Stimulated activated naive CD8-positive, alpha-beta T cell treated with anti-CD3 and anti-CD28 coated beads, Interleukin-15, amount 100 ng/mL, for 72 hours (primary cell): ENCODE results near the gene DCDC2C.

Experiments
- ATAC-seq: fragments of 150-1000 bp; cut with Tn5 transposase; 2 replicates; pipeline ENCODE4 v1.10.0; 2021; ENCODE audit warnings: mild to moderate bottlenecking, moderate library complexity
- DNase-seq, 2 donors: peaks; one replicate each; pipeline ENCODE4 v3.0.0; 2021 to 2022
- H3K27ac Mint-ChIP-seq, 2 donors: one replicate each; pipeline ENCODE4 v1.8.0; 2022; ENCODE audit warnings: mild to moderate bottlenecking in 2 of 2, mixed read lengths in 2 of 2, moderate library complexity in 2 of 2
- H3K27me3 Mint-ChIP-seq: one replicate; pipeline ENCODE4 v1.8.0; 2022; ENCODE audit warnings: mixed read lengths
- H3K4me1 Mint-ChIP-seq: one replicate; pipeline ENCODE4 v1.8.0; 2022; ENCODE audit warnings: mild to moderate bottlenecking, mixed read lengths
- H3K4me3 Mint-ChIP-seq, 2 donors: one replicate each; pipeline ENCODE4 v1.8.0; 2022; ENCODE audit warnings: mild to moderate bottlenecking in 2 of 2, mixed read lengths in 2 of 2, moderate library complexity in 1 of 2
- H3K9me3 Mint-ChIP-seq, 2 donors: one replicate each; pipeline ENCODE4 v1.8.0; 2022; ENCODE audit warnings: mixed read lengths in 2 of 2

DCDC2C gene

GRCh38 chr2:3838348-3838747, 135.0 kb downstream of the DCDC2C start:
- ATAC-seq (no peak), DNase-seq (no peak)
- H3K4me1 Mint-ChIP-seq = no peaks in the 10 kb centered on the region
- H3K27me3 Mint-ChIP-seq = peaks cover 9% of the 10 kb centered on the region
- no peak overlapping the region for H3K4me3 Mint-ChIP-seq
- no peak overlapping the region for H3K27ac Mint-ChIP-seq
- H3K9me3 Mint-ChIP-seq = peaks cover 0 to 14% of the 10 kb centered on the region in 2 donors

- Mint-ChIP-seq H3K4me3 (no peak overlapping the region), H3K27ac (no peak overlapping the region), H3K4me1 (no peaks in the 10 kb centered on the region), H3K27me3 (peaks cover 9% of the 10 kb centered on the region), H3K9me3 (peaks cover 7 to 22% of the 10 kb centered on the region in 2 donors)
- no peak for DNase-seq
- no peak for ATAC-seq
These were observed 136.1 kb downstream of the DCDC2C start for GRCh38 chr2:3839476-3839875.

GRCh38 chr2:3840611-3841155, 137.3 kb downstream of the DCDC2C start:
- H3K27ac Mint-ChIP-seq = no peak overlapping the region

DNA sequence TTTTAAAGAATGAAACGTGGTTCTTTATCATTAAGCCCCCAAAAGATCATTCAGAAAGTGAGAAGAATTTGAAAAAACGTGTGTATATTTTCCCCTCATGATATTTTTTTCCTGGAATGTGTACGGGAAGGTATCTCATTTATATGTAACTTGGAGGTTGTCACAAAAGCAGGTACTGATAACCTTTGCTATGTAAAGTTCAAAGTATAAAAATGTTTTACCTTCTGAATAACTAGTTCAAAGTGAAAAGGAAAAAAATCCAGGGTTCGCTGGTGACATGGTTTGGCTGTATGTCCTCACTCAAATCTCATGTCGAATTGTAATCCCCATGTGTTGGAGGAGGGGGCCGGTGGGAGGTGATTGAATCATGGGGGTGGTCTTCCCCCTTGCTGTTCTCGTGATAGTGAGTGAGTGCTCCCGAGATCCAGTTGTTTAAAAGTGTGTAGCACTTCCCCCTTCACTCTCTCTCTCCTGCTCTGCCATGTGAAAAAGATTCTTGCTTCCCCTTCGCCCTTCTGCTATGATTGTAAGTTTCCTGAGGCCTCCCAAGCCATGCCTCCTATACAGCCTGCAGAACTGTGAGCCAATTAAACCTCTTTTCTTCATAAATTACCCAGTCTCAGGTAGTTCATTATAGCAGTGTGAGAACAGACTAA, 144.2 kb downstream of the DCDC2C start:
- Mint-ChIP-seq H3K27me3 (no peaks in the 10 kb centered on the region), H3K4me3 (no peak overlapping the region), H3K27ac (no peak overlapping the region), H3K4me1 (no peaks in the 10 kb centered on the region), H3K9me3 (peaks cover 17 to 20% of the 10 kb centered on the region in 2 donors)
- ATAC-seq (no peak), DNase-seq (no peak)

More at GRCh38 chr2:3840611-3841155, 137.3 kb downstream of the DCDC2C start:
- H3K27me3 Mint-ChIP-seq = peaks cover 9% of the 10 kb centered on the region
- ATAC-seq (no peak), DNase-seq (no peak)
- peaks cover 7 to 22% of the 10 kb centered on the region in 2 donors for H3K9me3 Mint-ChIP-seq
- H3K4me1 Mint-ChIP-seq = no peaks in the 10 kb centered on the region
- no peak overlapping the region for H3K4me3 Mint-ChIP-seq

DNA sequence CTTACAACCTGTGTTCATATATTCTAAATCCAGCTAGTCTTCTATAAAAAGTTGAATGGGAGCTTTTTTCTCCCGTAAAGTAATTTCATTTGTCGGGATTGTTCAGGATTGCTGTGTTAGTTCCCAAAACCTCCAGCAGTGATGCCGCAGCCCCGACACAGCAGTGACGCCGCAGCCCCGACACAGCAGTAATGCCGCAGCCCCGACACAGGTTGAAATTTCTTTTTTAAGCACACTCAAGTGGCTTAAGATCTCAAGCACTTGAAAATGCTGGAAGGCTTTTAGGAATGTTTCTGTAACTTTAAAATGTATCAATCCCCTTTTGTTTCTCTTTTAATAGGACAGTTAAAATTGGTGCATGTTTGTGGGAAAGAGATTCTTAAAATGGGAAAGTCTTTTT, 145.4 kb downstream of the DCDC2C start:
- Mint-ChIP-seq H3K4me3 (no peak overlapping the region), H3K27me3 (no peaks in the 10 kb centered on the region), H3K27ac (no peak overlapping the region), H3K9me3 (peaks cover 18 to 27% of the 10 kb centered on the region in 2 donors), H3K4me1 (no peaks in the 10 kb centered on the region)
- DNase-seq = no peak
- no peak for ATAC-seq

- DNase-seq = no peak
- no peak for ATAC-seq
These were observed 145.8 kb downstream of the DCDC2C start for GRCh38 chr2:3849213-3849612.

DNA sequence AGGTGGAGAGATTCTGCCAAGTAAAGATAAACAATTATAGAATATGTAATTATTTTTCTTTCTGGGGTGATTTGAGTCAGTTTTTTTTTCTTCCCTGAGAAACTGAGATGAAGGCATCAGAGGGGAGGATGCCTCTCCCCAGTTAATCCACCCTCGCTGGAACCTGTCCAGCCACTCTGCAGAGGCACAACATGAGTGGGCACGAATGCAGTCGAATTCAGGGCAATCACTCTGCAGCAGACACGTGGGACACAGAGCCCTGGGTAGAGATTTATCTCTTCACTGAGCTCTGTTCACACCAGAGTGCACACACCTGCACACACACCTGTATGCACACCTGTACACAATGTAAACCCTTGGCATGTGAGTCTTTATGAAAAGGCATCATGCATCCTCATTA, 154.2 kb downstream of the DCDC2C start:
- H3K4me3 Mint-ChIP-seq = no peak overlapping the region
- H3K27me3 Mint-ChIP-seq = no peaks in the 10 kb centered on the region
- DNase-seq = no peak
- no peaks in the 10 kb centered on the region for H3K4me1 Mint-ChIP-seq
- H3K27ac Mint-ChIP-seq = no peak overlapping the region
- peaks cover 4 to 27% of the 10 kb centered on the region in 2 donors for H3K9me3 Mint-ChIP-seq
- ATAC-seq = no peak

More at GRCh38 chr2:3849213-3849612, 145.8 kb downstream of the DCDC2C start:
- Mint-ChIP-seq H3K9me3 (peaks cover 14 to 25% of the 10 kb centered on the region in 2 donors), H3K27me3 (no peaks in the 10 kb centered on the region), H3K4me1 (no peaks in the 10 kb centered on the region), H3K4me3 (no peak overlapping the region), H3K27ac (no peak overlapping the region)

DNA sequence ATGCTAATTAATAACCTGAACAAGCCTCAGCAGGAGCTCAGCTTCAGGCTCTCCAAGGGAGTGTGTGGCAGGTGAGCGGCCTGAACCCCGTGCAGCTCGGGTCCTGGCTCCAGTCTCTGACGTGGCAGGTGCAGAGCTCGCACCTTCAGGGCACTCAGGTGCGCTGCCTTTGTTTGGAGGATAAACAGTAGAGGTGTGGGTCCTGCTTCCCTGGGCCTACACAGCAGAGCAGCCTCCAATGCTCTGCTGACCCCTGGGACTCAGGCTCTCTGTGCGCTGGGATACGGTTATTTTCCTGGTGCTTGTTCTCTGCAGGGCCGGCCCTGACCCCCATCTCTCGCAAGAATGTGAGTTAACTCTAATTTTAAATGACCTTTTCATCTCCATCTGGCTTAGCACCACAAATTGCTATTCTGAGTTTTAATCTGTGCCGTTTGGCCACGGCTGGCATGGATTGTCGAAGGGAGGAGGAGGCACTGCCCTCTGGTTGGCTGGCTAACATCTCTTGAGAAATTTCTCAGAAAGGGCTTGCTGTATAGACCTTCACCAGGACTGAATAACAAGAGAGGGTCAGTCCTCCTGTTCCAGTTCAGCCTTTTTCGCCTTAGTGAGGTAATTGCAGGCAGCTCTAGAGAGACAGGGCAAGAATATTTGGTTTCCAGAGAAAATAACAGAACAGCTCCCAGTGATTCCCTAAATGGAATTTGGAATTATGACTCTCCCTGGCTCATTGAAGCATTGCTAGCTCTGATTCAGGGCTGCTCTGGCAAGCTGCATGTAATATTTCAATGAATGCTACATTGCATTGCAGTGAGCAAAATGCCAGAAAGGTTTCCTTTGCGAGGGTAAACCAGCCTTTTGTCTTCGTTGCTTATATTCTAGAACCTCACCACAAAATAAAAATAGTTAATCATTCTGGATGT, 161.8 kb downstream of the DCDC2C start:
- Mint-ChIP-seq H3K4me1 (no peaks in the 10 kb centered on the region), H3K9me3 (no peaks in the 10 kb centered on the region), H3K27ac (no peak overlapping the region), H3K27me3 (no peaks in the 10 kb centered on the region), H3K4me3 (no peak overlapping the region)
- ATAC-seq = no peak
- no peak for DNase-seq

DNA sequence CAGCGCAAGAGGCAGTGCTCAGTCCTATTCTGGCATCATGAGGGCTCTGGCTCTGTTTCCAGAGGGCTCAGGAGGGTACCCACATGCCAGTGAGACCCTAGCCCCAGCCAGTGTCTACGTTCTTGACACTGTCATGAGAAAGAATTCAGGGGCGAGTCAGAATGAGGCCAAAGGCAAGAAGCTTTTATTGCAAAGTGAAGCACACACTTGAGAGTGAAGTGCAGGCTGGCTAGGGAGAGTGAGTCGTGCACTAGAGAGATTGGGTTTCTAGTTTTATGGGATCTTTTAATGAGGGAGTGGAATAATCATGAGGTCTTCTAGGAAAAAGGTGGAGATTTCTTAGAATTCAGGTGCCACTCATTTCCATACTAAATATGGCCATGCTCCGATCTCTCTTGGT, 164.1 kb downstream of the DCDC2C start:
- no peak overlapping the region for H3K4me3 Mint-ChIP-seq
- peak overlapping the region in 1 of 2 donors; percentile 23 for H3K27ac Mint-ChIP-seq
- DNase-seq = no peak
- ATAC-seq = no peak
- no peaks in the 10 kb centered on the region for H3K4me1 Mint-ChIP-seq
- H3K27me3 Mint-ChIP-seq = no peaks in the 10 kb centered on the region
- no peaks in the 10 kb centered on the region for H3K9me3 Mint-ChIP-seq

DNA sequence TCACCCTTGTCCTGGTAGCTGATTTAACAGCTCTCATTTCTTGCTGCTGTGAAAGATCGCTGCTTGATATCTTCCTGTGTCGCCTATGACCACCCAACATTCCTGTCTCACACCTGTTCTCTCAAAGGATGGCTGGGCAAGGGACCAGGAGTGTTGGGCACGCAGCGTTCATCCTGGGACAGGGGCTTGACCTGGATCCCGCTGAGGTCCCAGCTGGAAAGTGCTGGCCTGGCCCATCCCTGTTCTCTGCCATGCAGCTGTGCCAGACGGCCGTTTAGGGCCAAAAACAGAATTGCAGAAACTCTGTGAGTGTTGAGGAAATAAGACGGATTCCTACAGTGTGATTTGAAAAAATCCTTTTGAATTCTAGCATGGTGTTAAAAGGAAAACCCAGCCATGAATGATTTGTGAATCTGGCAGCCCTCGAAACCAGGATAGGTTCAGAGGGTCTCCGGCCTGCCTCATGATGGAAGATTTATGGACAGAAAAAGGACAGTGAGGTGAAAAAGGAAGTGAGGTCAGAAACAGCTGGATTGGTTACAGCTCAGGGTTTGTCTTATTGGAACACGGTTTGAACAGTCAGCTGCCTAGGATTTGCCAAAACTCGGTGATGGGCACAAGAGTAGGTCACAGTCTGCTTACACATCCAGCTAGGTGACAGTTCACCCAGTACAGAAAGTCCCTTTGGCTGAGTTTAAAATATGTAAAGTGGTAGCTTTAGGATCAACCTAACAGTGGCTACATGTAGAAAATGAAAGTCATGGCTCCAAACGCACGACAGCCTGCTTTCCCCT, 164.8 kb downstream of the DCDC2C start:
- Mint-ChIP-seq H3K4me1 (no peaks in the 10 kb centered on the region), H3K27ac (no peak overlapping the region), H3K9me3 (no peaks in the 10 kb centered on the region), H3K27me3 (no peaks in the 10 kb centered on the region), H3K4me3 (no peak overlapping the region)
- ATAC-seq = no peak
- DNase-seq = no peak

GRCh38 chr2:3870222-3870621, 166.8 kb downstream of the DCDC2C start:
- DNase-seq (no peak), ATAC-seq (no peak)
- no peaks in the 10 kb centered on the region for H3K4me1 Mint-ChIP-seq
- no peak overlapping the region for H3K4me3 Mint-ChIP-seq
- no peaks in the 10 kb centered on the region for H3K27me3 Mint-ChIP-seq
- H3K9me3 Mint-ChIP-seq = no peaks in the 10 kb centered on the region
- H3K27ac Mint-ChIP-seq = no peak overlapping the region

- Mint-ChIP-seq H3K9me3 (no peaks in the 10 kb centered on the region), H3K4me3 (no peak overlapping the region), H3K4me1 (no peaks in the 10 kb centered on the region)
These were observed 167.6 kb downstream of the DCDC2C start for GRCh38 chr2:3871002-3871401.

DNA sequence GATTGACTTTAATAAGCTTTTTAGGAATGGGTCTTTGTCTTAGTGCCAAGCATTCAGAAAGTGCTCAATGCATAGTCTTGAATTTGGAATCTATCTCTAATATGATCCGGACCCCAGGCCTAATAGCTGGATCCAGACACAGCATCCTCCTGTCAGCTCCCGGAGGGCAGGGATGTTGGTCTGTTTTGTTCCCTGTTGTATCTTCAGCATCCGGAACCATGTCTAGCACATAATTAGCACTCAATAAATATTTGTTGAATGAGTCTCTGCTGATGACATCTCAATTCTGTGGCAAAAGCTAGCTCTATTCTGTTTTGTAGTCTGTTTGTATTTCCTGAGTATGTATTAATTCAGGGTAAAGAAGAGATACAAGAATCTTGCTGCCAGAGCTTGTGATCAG, 169.1 kb downstream of the DCDC2C start:
- DNase-seq (no peak), ATAC-seq (no peak)
- Mint-ChIP-seq H3K9me3 (no peaks in the 10 kb centered on the region), H3K27me3 (no peaks in the 10 kb centered on the region), H3K27ac (no peak overlapping the region), H3K4me1 (no peaks in the 10 kb centered on the region), H3K4me3 (no peak overlapping the region)

More at GRCh38 chr2:3871002-3871401, 167.6 kb downstream of the DCDC2C start:
- DNase-seq (no peak), ATAC-seq (no peak)
- no peaks in the 10 kb centered on the region for H3K27me3 Mint-ChIP-seq
- H3K27ac Mint-ChIP-seq = no peak overlapping the region

GRCh38 chr2:3873899-3874298, 170.5 kb downstream of the DCDC2C start:
- DNase-seq (no peak), ATAC-seq (no peak)
- Mint-ChIP-seq H3K27ac (no peak overlapping the region), H3K27me3 (peaks cover 3% of the 10 kb centered on the region), H3K4me3 (no peak overlapping the region), H3K9me3 (no peaks in the 10 kb centered on the region), H3K4me1 (no peaks in the 10 kb centered on the region)

DNA sequence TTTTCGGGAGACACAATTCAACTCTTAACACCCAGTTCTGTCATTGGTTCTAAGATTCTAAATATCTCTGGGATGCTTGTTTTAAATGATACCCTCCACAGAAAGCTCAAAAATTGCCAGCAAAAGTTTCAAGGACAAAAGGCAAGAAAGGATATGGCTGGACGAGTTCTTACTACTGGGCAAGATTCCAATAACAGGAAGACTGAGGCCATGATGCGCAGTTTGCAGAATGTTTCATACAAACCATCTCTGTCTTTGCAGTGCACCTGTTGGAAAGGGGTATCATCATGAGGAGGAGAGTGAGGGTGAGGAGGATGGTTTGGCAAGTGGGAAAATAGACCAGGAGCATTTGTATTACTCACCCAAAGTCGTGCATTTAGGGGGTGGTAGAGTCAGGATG, 172.8 kb downstream of the DCDC2C start:
- peaks cover 0 to 4% of the 10 kb centered on the region in 2 donors for H3K9me3 Mint-ChIP-seq
- H3K27ac Mint-ChIP-seq = no peak overlapping the region
- DNase-seq (no peak), ATAC-seq (no peak)
- peaks cover 7% of the 10 kb centered on the region for H3K27me3 Mint-ChIP-seq
- H3K4me3 Mint-ChIP-seq = no peak overlapping the region
- H3K4me1 Mint-ChIP-seq = no peaks in the 10 kb centered on the region
